ENCODE measurements around the gene UTRN.

The UTRN gene

GRCh38 chr6:144314003-144314485 is 28.9 kb downstream of the UTRN start:
- DNase-seq (ENCODE audit: low spot score): peak; percentile 20

DNA sequence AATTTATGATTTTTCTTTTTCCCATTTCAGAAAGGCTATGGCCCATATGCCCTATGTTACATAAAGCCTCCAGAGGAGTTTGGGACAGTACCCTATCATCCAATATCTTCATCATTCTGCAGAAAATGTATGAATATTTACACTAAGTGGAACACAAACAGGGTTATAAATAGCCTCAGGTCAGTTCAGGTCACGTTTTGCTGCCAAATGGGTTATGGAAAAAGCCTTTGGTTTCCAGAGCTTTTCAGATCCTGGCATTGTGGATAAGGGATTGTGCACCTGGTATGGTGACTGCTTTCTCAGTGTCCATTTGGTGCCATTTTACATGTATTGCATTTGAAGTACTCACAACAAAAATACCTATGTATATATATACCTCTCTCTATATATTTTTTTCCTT is 29.4 kb downstream of the UTRN start:
- DNase-seq (ENCODE audit: low spot score): no peak

- no peak for DNase-seq (ENCODE audit: low spot score)
Observed at GRCh38 chr6:144315226-144315980, 30.3 kb downstream of the UTRN start.

DNA sequence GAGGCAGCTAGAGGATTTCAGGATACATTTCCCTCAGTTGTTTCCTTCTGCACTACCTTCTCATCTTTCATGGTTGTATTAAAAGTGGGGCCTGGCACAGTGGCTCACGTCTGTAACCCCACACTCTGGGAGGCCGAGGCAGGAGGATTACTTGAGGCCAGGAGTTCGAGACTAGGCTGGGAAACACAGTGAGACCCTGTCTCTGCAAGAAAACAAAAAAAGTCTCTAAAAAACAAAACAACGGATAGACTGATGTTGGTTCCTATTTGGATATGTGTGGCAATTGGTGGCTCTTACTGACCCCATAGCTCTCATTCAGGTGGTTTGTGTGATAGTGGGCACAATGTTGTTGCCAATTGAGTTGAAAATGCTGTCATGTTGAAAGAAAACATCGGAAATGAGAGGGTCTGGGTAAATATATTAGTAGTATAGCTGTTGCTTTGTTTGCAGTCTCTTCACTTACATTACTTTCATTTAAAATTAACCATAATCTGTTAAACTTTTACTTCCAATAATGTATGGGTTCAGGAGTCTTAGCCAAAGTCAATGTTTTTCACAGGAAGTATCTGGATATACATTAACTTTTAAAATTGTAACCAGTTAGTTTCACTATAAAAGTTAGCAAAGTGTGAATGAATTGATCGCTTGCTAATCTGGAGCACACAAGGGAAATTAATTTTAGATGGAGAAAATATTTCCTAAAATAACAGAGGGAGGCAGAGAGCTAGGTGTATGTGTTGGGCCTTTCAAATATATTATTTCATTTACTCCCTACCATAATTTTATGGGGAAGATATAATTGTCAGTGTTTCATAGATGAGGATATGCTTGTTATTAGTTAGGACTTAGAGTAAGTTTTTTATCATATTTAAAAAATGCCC is 31.1 kb downstream of the UTRN start:
- DNase-seq (ENCODE audit: low spot score): no peak

DNA sequence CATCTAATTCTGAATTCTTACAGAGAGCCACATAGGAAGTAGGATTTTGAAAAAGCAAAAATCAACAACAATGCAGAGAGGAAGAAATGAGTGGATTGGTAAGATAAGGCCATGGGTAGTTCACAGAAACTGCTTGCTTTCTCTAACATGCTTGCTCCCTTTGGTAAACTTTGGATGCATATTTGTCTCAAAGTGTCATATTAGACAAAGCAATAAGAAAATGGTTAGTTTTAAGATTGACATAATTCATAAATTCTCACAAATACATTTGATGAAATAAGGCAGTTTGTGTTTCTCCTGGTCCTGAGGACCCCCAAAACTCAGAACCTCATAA is 31.7 kb downstream of the UTRN start:
- DNase-seq (ENCODE audit: low spot score): no peak

- DNase-seq (ENCODE audit: low spot score): no peak
Observed at GRCh38 chr6:144317736-144318135, 32.6 kb downstream of the UTRN start.

DNA sequence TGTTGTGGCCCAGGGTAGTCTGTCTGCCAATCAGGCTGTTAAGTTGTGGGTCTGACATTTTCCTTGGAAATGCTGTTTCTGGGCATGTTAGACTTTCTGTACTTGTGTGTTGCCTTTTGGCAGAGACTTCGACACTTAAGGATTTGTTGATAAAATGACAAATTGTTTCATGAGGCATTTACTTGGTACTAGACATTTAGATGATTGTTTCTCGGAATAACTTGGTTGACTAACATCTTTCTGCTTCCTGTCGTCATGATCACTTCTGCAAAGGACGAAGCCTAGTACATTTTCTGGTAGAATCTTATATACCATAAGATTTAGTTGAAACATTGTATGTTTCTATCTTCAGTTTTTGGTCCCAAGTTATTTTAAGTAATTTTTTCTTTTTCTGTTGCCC is 34.1 kb downstream of the UTRN start:
- DNase-seq (ENCODE audit: low spot score): no peak

DNA sequence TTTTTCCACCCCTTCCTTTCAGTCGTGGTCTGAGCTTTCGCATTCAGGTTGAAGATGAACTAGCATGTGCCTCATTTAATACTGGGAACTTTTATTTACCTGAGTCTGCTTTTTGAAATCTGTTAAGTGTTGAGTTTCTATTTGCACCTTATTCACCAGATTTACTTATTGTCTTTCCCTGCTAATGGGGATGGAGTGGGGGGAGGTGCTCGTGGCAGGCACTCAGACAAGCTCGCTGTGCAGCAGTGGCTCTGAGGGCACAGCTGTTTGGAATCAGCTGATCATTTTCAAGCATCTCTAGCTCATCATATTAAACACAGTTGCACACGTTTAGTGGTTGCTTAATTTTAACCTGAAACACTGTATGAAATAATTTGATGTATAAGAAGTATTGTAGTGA is 35.6 kb downstream of the UTRN start:
- no peak for DNase-seq (ENCODE audit: low spot score)

- DNase-seq (ENCODE audit: low spot score): peak; percentile 46
Observed at GRCh38 chr6:144321839-144322591, 36.9 kb downstream of the UTRN start.

- no peak for DNase-seq (ENCODE audit: low spot score)
Observed at GRCh38 chr6:144325232-144325631, 40.1 kb downstream of the UTRN start.

GRCh38 chr6:144326393-144326792 is 41.3 kb downstream of the UTRN start:
- no peak for DNase-seq (ENCODE audit: low spot score)

- DNase-seq (ENCODE audit: low spot score): no peak
Observed at GRCh38 chr6:144327081-144327480, 41.9 kb downstream of the UTRN start.

DNA sequence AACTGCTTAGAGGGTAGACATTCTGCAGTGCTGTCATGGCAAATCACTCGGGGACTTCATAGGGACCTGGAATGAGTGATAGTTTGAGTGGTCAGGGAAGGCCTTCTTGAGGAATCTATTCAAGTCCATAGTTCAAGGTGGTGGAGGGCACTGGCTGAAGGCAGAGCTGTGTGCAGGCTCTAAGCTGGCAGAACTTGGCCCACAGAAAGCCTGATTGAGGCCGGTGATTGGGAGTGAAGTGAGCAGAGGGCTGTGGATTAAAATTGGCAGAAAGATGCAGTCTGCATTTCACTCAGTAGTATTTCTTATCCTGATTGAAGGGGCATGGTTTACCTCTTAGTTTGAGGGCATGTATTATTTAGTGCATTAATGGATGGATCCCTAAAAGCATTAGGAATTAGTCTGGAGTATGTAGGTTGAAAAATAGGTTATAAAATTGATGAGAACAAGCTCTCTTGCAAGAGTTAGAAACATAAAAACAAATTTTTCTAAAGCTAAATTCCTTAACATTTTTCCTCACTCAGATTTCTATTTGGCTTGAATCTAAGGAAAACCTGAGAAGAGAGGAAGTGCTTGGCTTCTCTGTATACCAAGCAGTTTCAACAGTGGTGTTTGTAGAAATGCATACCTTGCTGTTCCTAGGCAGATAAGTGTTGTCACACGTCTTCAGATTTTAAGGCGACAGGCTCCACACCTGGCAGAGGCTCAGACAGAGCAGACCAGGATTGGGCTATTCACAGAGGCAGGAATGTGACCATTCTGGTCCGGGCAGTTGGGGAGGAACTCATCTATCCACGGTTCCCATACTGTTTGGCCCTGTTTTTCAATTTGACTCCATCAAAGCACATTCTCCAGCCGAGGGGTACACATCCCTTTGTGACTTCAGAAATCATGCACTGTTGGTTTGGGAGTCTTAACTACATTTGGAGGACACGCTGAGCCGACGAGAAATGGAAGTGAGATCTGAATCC is 45.2 kb downstream of the UTRN start:
- DNase-seq (ENCODE audit: low spot score): no peak

- DNase-seq (ENCODE audit: low spot score): peak; percentile 53
Observed at GRCh38 chr6:144331491-144331969, 46.4 kb downstream of the UTRN start.

GRCh38 chr6:144332177-144332576 is 47.0 kb downstream of the UTRN start:
- no peak for DNase-seq (ENCODE audit: low spot score)

DNA sequence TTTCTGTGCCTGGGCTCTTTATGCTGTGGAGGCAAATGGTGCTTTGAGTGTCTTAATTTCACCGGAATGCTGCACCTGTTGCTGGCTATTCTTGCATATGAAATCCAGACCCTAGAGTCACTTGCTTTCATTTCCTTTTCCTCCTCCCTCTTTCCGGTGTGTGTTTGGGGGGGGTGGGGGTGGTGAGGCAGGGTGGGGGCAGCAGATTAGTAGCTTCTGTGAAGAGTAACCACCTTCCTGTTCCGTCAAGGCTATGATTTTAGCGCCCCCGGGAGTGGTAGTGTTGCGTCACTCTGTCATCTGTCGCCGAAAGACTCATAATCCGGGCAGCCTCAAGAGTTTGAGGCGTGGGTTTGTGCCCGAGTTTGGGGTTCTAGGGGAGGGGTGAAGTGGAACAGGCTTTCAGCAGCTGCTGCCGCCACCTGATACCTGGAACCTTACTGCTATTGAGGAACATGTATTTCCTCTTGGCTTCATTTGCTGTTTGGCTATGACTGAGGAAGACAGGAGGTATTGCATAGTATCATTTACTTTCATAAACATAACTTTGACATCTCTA is 49.1 kb downstream of the UTRN start:
- no peak for DNase-seq (ENCODE audit: low spot score)

All from AG08396 (cell line).